Lung (tissue), 12 donors: Measurements from ENCODE around the gene TRIM47. TPM values are rescaled to one million over a fixed set of nuclear protein-coding genes. Genes with fewer than 3 reads are reported as not detected.
"Not testable (repeated sequence)": the region's sequence is repeated elsewhere in the genome, so short reads cannot be mapped to it uniquely, and the experiment has no call there.

Experiments
- ATAC-seq: fragments of 200-7000 bp; cut with Tn5 transposase; one replicate; pipeline ENCODE4 v1.9.1; 2020; ENCODE audit warnings: moderate number of reproducible peaks; ENCODE audit not compliant: insufficient read depth, low FRiP score
- DNase-seq, 3 donors: peaks; one replicate each; pipeline ENCODE4 v3.0.0-alpha.2; 2013 to 2017
- H3K27ac ChIP-seq, 2 donors: one replicate each; pipeline ENCODE4 v1.5.1; 2013; ENCODE audit warnings: mild to moderate bottlenecking in 2 of 2, moderate library complexity in 2 of 2, control low read depth in 1 of 2, inconsistent platforms in 1 of 2, low read depth in 1 of 2, low read length in 1 of 2
- H3K27me3 ChIP-seq, 3 donors: one replicate each; pipeline ENCODE4 v1.5.1; 2013; ENCODE audit warnings: low read length in 2 of 3; ENCODE audit not compliant: control insufficient read depth in 3 of 3, insufficient read depth in 3 of 3
- H3K36me3 ChIP-seq, 4 donors: one replicate each; pipeline ENCODE4 v1.5.1; 2013; ENCODE audit warnings: low read length in 4 of 4, mild to moderate bottlenecking in 1 of 4, moderate library complexity in 1 of 4; ENCODE audit not compliant: control insufficient read depth in 4 of 4, insufficient read depth in 4 of 4
- H3K4me1 ChIP-seq, 5 donors: one replicate each; pipeline ENCODE4 v1.5.1; 2013; ENCODE audit warnings: low read length in 5 of 5, mild to moderate bottlenecking in 2 of 5, moderate library complexity in 1 of 5; ENCODE audit not compliant: control insufficient read depth in 5 of 5, insufficient read depth in 5 of 5
- H3K4me3 ChIP-seq: one replicate; pipeline ENCODE4 v1.5.1; 2013; ENCODE audit warnings: mild to moderate bottlenecking, control low read depth, moderate library complexity
- H3K9ac ChIP-seq, 2 donors: one replicate each; pipeline ENCODE4 v1.5.1; 2013; ENCODE audit warnings: low read length in 2 of 2, control low read depth in 1 of 2; ENCODE audit not compliant: insufficient read depth in 1 of 2
- H3K9me3 ChIP-seq, 4 donors: one replicate each; pipeline ENCODE4 v1.5.1; 2013; ENCODE audit warnings: low read length in 3 of 4, mild to moderate bottlenecking in 1 of 4, moderate library complexity in 1 of 4; ENCODE audit not compliant: control insufficient read depth in 4 of 4, insufficient read depth in 3 of 4
- WGBS, 2 donors: extraction: QIAGEN DNeasy Blood & Tissue Kit; methylation state at CpG; one replicate each; pipeline ENCODE4 v1.1.7; 2013; 5-methylcytosine and 5-hydroxymethylcytosine counted together
- polyA plus RNA-seq, 2 donors: library from polyadenylated mRNA; stranded (reverse); fragments of 200-250 nt; gene quantifications; one replicate each; pipeline ENCODE4 v1.2.1, GENCODE V29; 2013
- total RNA-seq, 2 donors: library from RNA; depleted of rRNA in 1 of 2; stranded (reverse); fragments of >200 nt in 1 of 2; gene quantifications; one replicate each; pipeline ENCODE4 v1.2.1, GENCODE V29; 2014 to 2021
- TF ChIP-seq, protein P1 (sequence below): IDR thresholded peaks from 2 replicates; pipeline ENCODE4 v1.5.1; 2012; ENCODE audit warnings: mild to moderate bottlenecking; ENCODE audit errors: control extremely low read depth, extremely low read depth
- donor health status: control.
- donor health status: control.
- donor health status: Bipolar disorder and iron deficiency.
- donor health status: healthy.
- donor health status: DM: yes; HTN: yes; CAD: no.

TRIM47 gene
- total and polyA plus RNA-seq, 4 donors = 22.9 to 78.3 (median 28.0) TPM

DNA sequence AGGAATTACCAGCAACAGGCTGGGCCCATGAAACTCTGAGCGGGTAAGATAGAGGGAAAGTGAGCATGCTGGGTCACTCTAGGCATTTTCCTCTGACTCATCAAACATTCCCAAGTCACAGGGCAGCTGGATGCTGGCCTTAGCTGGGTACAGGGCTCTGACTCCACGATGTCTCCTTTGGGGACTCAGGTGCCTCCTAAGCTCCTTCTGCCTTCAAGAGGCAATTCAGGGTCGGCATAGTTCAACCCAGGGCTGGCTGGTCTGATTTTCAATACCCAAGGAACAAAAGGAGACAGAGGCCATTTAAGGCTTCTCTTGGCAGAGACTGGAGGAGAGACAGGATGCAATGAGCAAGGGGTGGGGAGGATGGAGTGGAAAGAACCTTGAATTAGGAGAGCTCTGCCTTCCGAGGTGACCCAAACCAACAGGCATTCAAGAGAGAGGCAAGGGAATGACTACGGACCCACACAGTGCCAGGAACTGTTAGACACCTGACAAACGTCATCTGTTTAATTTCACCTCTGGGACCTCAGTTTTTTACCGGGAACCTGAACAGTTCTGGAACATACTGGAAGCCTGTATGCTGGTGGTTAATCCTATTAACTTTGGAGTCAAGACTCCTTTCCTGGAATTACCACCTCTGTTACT lies 24.2 kb downstream of the TRIM47 start:
- WGBS, 2 donors = 18 to 38% methylated on average over 7 of the region's 7 CpGs
- ATAC-seq = no peak
- TF ChIP-seq, protein P1, sequence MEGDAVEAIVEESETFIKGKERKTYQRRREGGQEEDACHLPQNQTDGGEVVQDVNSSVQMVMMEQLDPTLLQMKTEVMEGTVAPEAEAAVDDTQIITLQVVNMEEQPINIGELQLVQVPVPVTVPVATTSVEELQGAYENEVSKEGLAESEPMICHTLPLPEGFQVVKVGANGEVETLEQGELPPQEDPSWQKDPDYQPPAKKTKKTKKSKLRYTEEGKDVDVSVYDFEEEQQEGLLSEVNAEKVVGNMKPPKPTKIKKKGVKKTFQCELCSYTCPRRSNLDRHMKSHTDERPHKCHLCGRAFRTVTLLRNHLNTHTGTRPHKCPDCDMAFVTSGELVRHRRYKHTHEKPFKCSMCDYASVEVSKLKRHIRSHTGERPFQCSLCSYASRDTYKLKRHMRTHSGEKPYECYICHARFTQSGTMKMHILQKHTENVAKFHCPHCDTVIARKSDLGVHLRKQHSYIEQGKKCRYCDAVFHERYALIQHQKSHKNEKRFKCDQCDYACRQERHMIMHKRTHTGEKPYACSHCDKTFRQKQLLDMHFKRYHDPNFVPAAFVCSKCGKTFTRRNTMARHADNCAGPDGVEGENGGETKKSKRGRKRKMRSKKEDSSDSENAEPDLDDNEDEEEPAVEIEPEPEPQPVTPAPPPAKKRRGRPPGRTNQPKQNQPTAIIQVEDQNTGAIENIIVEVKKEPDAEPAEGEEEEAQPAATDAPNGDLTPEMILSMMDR = no peak

DNA sequence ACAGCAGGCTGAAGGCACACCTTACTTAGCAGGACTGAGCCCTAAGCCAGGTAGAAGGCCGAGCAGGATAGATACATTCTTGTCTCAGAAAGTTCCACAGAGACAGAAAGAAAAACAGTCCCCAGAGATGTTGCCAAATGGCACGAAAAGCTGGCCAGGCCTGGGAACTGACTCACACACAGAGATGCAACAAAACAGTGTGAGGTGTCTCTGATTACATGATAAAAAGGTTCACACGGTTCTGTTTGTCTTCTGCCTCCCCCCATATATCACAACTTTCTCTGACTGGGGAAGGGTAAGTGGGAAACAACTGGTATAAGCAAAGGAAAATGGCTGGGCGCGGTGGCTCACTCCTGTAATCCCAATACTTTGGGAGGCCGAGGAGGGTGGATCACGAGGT lies 24.9 kb downstream of the TRIM47 start:
- ATAC-seq = no peak
- H3K9ac ChIP-seq = no peak overlapping the region

More for the DNA sequence above, 24.2 kb downstream of the TRIM47 start:
- Histone ChIP-seq H3K27ac (peak overlapping the region; percentile 90 to 95), H3K9ac (peak overlapping the region; percentile 56 to 85), H3K4me3 (peak overlapping the region; percentile 52), H3K9me3 (no peaks in the 10 kb centered on the region), H3K4me1 (peaks cover 0 to 25% (median 13%) of the 10 kb centered on the region in 5 donors), H3K36me3 (peaks cover 0 to 19% (median 11%) of the 10 kb centered on the region in 4 donors), H3K27me3 (no peaks in the 10 kb centered on the region)
- peak in 1 of 3 donors; percentile 36 for DNase-seq

DNA sequence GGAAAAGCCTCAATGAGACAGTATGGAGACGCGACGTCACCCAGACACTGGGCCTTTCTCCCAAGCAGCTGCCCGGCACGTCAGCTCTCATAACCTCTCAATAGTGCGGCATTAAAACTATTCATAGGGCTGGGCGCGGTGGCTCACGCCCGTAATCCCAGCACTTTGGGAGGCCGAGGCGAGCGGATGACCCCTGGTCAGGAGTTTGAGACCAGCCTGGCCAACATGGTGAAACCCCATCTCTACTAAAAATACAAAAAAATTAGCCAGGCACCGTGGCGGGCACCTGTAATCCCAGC lies 26.7 kb downstream of the TRIM47 start:
- H3K9ac ChIP-seq, H3K27me3 ChIP-seq: not testable (repeated sequence)
- peak overlapping the region in 1 of 2 donors; percentile 76 for H3K27ac ChIP-seq

More for the DNA sequence above, 24.9 kb downstream of the TRIM47 start:
- H3K4me1 ChIP-seq = peaks cover 0 to 33% (median 16%) of the 10 kb centered on the region in 5 donors
- H3K36me3 ChIP-seq = peaks cover 0 to 26% (median 15%) of the 10 kb centered on the region in 4 donors
- DNase-seq = no peak
- H3K4me3 ChIP-seq = no peak overlapping the region
- 80 to 84% methylated on average over 7 of the region's 7 CpGs for WGBS, 2 donors
- H3K27ac ChIP-seq = peak overlapping the region; percentile 20 to 90
- H3K9me3 ChIP-seq = no peaks in the 10 kb centered on the region
- TF ChIP-seq, protein P1 = no peak
- H3K27me3 ChIP-seq = no peaks in the 10 kb centered on the region

DNA sequence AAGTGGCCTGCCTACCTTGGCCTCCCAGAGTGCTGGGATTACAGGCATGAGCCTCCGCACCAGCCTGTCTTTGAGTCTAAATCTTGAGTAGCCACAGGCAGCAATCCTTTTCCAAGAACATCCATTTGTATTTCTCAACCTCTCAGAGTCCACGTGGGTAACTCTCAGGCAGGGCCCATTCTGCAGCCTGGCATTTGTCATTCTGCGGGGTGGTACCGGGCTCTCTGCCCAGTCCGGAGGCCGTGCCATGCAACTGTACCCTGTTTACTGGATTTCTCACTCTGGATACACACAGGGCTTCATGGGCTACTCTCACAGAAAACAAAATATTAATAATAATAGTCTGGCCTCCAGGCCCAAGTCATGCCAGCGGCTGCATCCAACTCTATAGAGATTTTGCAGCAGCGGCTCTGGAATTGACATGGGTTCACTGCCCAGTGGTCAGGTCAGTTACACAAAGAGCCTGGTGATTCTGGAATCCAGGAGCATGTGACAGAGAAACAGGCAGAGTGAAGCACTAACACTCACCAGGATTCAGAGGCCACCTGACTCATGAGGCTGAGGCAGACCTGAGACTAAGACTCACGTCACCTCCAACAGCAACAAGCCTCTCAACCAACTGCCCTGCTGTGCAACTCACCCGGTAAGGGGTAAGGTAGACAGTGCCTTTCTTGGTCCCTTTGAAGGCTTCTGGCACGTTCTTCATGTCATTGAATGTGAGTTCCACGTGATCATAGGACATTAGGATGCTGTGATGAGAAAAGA lies 27.3 kb downstream of the TRIM47 start:
- ATAC-seq (no peak), DNase-seq (no peak)
- 91 to 93% methylated on average over 12 of the region's 12 CpGs for WGBS, 2 donors
- Histone ChIP-seq H3K4me1 (peaks cover 0 to 36% (median 28%) of the 10 kb centered on the region in 5 donors), H3K27me3 (no peaks in the 10 kb centered on the region), H3K9me3 (no peaks in the 10 kb centered on the region), H3K4me3 (no peak overlapping the region), H3K27ac (peak overlapping the region in 1 of 2 donors; percentile 76), H3K36me3 (peaks cover 0 to 48% (median 30%) of the 10 kb centered on the region in 4 donors), H3K9ac (no peak overlapping the region)
- TF ChIP-seq, protein P1 = no peak

More for the DNA sequence above, 26.7 kb downstream of the TRIM47 start:
- H3K4me3 ChIP-seq, ATAC-seq, H3K9me3 ChIP-seq, DNase-seq: not testable (repeated sequence)
- Histone ChIP-seq H3K4me1 (peaks cover 0 to 39% (median 23%) of the 10 kb centered on the region in 5 donors), H3K36me3 (peaks cover 0 to 43% (median 28%) of the 10 kb centered on the region in 4 donors)
- 95 to 97% methylated on average over 15 of the region's 15 CpGs for WGBS, 2 donors
